Measurements from ENCODE around the gene LAMA2.

The LAMA2 gene

GRCh38 chr6:129475477-129476247 is 592.7 kb downstream of the LAMA2 start:
- peak; percentile 86 to 92 for DNase-seq

GRCh38 chr6:129476248-129476564 is 593.3 kb downstream of the LAMA2 start:
- DNase-seq = no peak

GRCh38 chr6:129476810-129477209 is 593.9 kb downstream of the LAMA2 start:
- DNase-seq = no peak

- peak in 1 of 2 experiments; percentile 5 for DNase-seq
Measured at GRCh38 chr6:129478379-129478778, 595.4 kb downstream of the LAMA2 start.

- DNase-seq = no peak
Measured at GRCh38 chr6:129481706-129482105, 598.8 kb downstream of the LAMA2 start.

GRCh38 chr6:129485746-129486145 is 602.8 kb downstream of the LAMA2 start:
- peak; percentile 76 to 87 for DNase-seq

GRCh38 chr6:129486327-129486726 is 603.4 kb downstream of the LAMA2 start:
- DNase-seq = peak; percentile 60 to 77

- no peak for DNase-seq
Measured at GRCh38 chr6:129488313-129488712, 605.4 kb downstream of the LAMA2 start.

- DNase-seq = no peak
Measured at GRCh38 chr6:129489215-129489765, 606.4 kb downstream of the LAMA2 start.

GRCh38 chr6:129490521-129491255 is 607.8 kb downstream of the LAMA2 start:
- DNase-seq = peak; percentile 5 to 36

- no peak for DNase-seq
Measured at GRCh38 chr6:129491436-129491835, 608.5 kb downstream of the LAMA2 start.

GRCh38 chr6:129492260-129492659 is 609.3 kb downstream of the LAMA2 start:
- no peak for DNase-seq

GRCh38 chr6:129493354-129493902 is 610.5 kb downstream of the LAMA2 start:
- no peak for DNase-seq

- no peak for DNase-seq
Measured at GRCh38 chr6:129494099-129494498, 611.2 kb downstream of the LAMA2 start.

- no peak for DNase-seq
Measured at GRCh38 chr6:129494586-129494985, 611.6 kb downstream of the LAMA2 start.

- no peak for DNase-seq
Measured at GRCh38 chr6:129495652-129496051, 612.7 kb downstream of the LAMA2 start.

- no peak for DNase-seq
Measured at GRCh38 chr6:129497481-129498441, 614.8 kb downstream of the LAMA2 start.

GRCh38 chr6:129498541-129498940 is 615.6 kb downstream of the LAMA2 start:
- DNase-seq = no peak

GRCh38 chr6:129498950-129499842 is 616.3 kb downstream of the LAMA2 start:
- DNase-seq = peak; percentile 12 to 71

- no peak for DNase-seq
Measured at GRCh38 chr6:129499843-129500219, 616.9 kb downstream of the LAMA2 start.

GRCh38 chr6:129500958-129501739 is 618.2 kb downstream of the LAMA2 start:
- peak; percentile 55 to 81 for DNase-seq

Measured in NCI-H524 (cell line).